HUES6 (cell line): Measurements from ENCODE around the gene OR14C36.

Experiments
- H3K27ac ChIP-seq: 2 replicates; pipeline ENCODE4 v1.7.0; 2013; ENCODE audit warnings: low read depth, mild to moderate bottlenecking, low read length, inconsistent platforms
- H3K27me3 ChIP-seq: 2 replicates; pipeline ENCODE4 v1.6.1; 2013; ENCODE audit warnings: low read length; ENCODE audit not compliant: control insufficient read depth, insufficient read depth
- H3K36me3 ChIP-seq: 2 replicates; pipeline ENCODE4 v1.6.1; 2013; ENCODE audit warnings: low read length; ENCODE audit not compliant: control insufficient read depth, insufficient read depth
- H3K4me1 ChIP-seq: 2 replicates; pipeline ENCODE4 v1.6.1; 2013; ENCODE audit warnings: low read length; ENCODE audit not compliant: control insufficient read depth, insufficient read depth
- H3K4me3 ChIP-seq: 2 replicates; pipeline ENCODE4 v1.5.1; 2013; ENCODE audit warnings: low read depth, low read length
- H3K9ac ChIP-seq: one replicate; pipeline ENCODE4 v1.6.1; 2013; ENCODE audit warnings: mild to moderate bottlenecking, low read length
- H3K9me3 ChIP-seq: 2 replicates; pipeline ENCODE4 v1.6.1; 2013; ENCODE audit warnings: low read depth, low read length; ENCODE audit not compliant: control insufficient read depth, insufficient read depth

Gene OR14C36

GRCh38 chr1:248372394-248372793 lies 23.8 kb downstream of the OR14C36 start:
- Histone ChIP-seq H3K4me3 (no peak overlapping the region), H3K36me3 (no peaks in the 10 kb centered on the region), H3K4me1 (no peaks in the 10 kb centered on the region), H3K27ac (no peak overlapping the region), H3K9me3 (peaks cover 43% of the 10 kb centered on the region; the same call in 1 of the 2 replicates), H3K9ac (no peak overlapping the region), H3K27me3 (no peaks in the 10 kb centered on the region)

- no peak overlapping the region for H3K27ac ChIP-seq
These were observed 25.2 kb downstream of the OR14C36 start for GRCh38 chr1:248373761-248374160.

DNA sequence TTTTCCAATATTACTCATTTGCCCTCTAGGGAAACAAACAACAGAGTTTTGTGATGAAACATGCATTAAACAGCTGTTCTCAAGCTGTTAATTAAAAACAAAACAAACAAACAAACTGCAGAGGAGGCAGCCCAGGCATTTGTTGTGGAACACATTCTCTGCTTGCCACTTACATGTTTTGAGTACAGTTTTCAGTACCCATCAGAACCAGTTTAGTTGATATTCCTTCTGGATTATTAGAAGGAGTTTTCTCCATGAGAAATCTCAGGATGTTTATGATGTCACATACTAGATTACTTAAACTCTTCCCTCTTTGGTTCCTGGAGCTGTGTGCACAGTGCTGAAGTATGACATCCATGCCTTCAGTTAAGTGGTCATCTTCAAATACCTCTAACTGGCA lies 26.9 kb downstream of the OR14C36 start, which contains the start of gene OR2T6:
Gene OR2T6, plus strand, starts transcription at position 301 of the 400 bp plus-strand sequence. CDS start 11,863 bp downstream, outside the sequence.
- Histone ChIP-seq H3K4me3 (no peak within 1 kb of the TSS), H3K4me1 (no peaks in the 10 kb centered on the region), H3K36me3 (no peaks in the 10 kb centered on the region), H3K27me3 (no peaks in the 10 kb centered on the region), H3K9ac (no peak within 1 kb of the TSS), H3K27ac (no peak within 1 kb of the TSS), H3K9me3 (peaks cover 33% of the 10 kb centered on the region; the same call in 1 of the 2 replicates)

More at GRCh38 chr1:248373761-248374160, 25.2 kb downstream of the OR14C36 start:
- Histone ChIP-seq H3K36me3 (no peaks in the 10 kb centered on the region), H3K9ac (no peak overlapping the region), H3K4me1 (no peaks in the 10 kb centered on the region), H3K27me3 (no peaks in the 10 kb centered on the region), H3K9me3 (peaks cover 36% of the 10 kb centered on the region; the same call in 1 of the 2 replicates), H3K4me3 (no peak overlapping the region)

DNA sequence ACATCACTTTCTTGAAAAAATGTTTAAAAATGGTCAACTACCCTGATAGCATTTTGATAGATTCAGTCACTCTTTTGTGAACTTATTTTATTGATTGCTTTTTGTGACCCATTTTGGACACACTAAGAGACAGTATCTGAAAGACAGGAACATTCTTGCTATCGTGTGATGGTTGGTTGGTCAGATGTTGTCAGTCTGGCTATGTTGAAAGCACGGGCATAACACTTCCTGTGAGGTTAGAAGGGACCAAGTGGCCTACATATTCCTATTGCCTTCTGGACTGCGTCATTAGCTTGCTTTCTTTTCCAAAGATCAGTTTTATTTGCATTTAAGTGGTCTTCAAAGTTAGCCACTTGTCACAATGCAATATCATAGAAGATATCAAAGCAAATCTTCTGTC lies 28.3 kb downstream of the OR14C36 start:
- Histone ChIP-seq H3K27ac (no peak overlapping the region), H3K9me3 (peaks cover 33% of the 10 kb centered on the region; the same call in 1 of the 2 replicates), H3K36me3 (no peaks in the 10 kb centered on the region), H3K4me3 (no peak overlapping the region), H3K9ac (no peak overlapping the region), H3K4me1 (no peaks in the 10 kb centered on the region), H3K27me3 (no peaks in the 10 kb centered on the region)

GRCh38 chr1:248380854-248381253 lies 32.3 kb downstream of the OR14C36 start:
- no peaks in the 10 kb centered on the region for H3K27me3 ChIP-seq
- no peaks in the 10 kb centered on the region for H3K4me1 ChIP-seq
- H3K36me3 ChIP-seq: no peaks in the 10 kb centered on the region
- no peak overlapping the region for H3K4me3 ChIP-seq
- no peak overlapping the region for H3K9ac ChIP-seq
- H3K9me3 ChIP-seq: peaks cover 29% of the 10 kb centered on the region; the same call in 1 of the 2 replicates
- no peak overlapping the region for H3K27ac ChIP-seq

- Histone ChIP-seq H3K9me3 (peaks cover 48% of the 10 kb centered on the region; the same call in 1 of the 2 replicates), H3K27me3 (no peaks in the 10 kb centered on the region), H3K27ac (no peak overlapping the region), H3K4me3 (no peak overlapping the region), H3K4me1 (no peaks in the 10 kb centered on the region), H3K9ac (no peak overlapping the region), H3K36me3 (no peaks in the 10 kb centered on the region)
These were observed 39.9 kb downstream of the OR14C36 start for GRCh38 chr1:248388426-248388825.

DNA sequence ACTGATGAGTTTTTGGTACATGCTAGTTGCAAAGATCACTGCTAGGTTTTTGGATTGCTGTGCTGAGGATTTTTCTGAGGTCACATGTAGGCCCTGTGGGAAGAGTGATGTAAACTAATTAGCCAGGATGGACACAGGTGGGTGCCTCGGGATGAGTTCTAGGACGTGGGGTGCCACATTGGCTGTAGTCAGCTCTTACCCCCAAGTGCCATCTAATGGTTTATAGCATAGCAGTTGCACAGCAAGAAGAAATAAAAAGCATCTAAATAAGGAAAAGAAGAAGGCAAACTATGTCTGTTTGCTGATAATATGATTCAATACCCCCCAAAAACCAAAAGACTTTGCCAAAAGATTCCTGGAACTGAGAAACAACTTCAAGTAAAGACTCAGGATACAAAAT lies 44.5 kb downstream of the OR14C36 start:
- H3K9ac ChIP-seq: no peak overlapping the region
- no peaks in the 10 kb centered on the region for H3K36me3 ChIP-seq
- no peak overlapping the region for H3K4me3 ChIP-seq
- no peaks in the 10 kb centered on the region for H3K27me3 ChIP-seq
- no peaks in the 10 kb centered on the region for H3K4me1 ChIP-seq
- H3K27ac ChIP-seq: no peak overlapping the region
- H3K9me3 ChIP-seq: peaks cover 26% of the 10 kb centered on the region; the same call in 1 of the 2 replicates
